DND-41 (cell line): ENCODE data around the gene CUL5.

ENCODE experiments used
- CTCF ChIP-seq: IDR thresholded peaks from 2 replicates; pipeline ENCODE4 v1.5.1; 2012; ENCODE audit warnings: borderline replicate concordance, low read length, moderate library complexity, mild to moderate bottlenecking; ENCODE audit not compliant: poor library complexity, severe bottlenecking; ENCODE audit errors: extremely low read depth
- EZH2 ChIP-seq: IDR thresholded peaks from 3 replicates; pipeline ENCODE4 v1.6.1; 2012; ENCODE audit warnings: borderline replicate concordance, low read depth, mild to moderate bottlenecking, moderate library complexity, low read length, inconsistent platforms; ENCODE audit not compliant: severe bottlenecking

GRCh38 chr11:108093128-108093904 lies 84.6 kb downstream of the CUL5 start:
- TF ChIP-seq CTCF (no peak), EZH2 (no peak)
